ENCODE results near the gene POLR1G.
A peak's percentile ranks its signal among the peaks of the same experiment; 100 is the strongest.
"Not testable (repeated sequence)": the region's sequence is repeated elsewhere in the genome, so short reads cannot be mapped to it uniquely, and the experiment has no call there.

The POLR1G gene

DNA sequence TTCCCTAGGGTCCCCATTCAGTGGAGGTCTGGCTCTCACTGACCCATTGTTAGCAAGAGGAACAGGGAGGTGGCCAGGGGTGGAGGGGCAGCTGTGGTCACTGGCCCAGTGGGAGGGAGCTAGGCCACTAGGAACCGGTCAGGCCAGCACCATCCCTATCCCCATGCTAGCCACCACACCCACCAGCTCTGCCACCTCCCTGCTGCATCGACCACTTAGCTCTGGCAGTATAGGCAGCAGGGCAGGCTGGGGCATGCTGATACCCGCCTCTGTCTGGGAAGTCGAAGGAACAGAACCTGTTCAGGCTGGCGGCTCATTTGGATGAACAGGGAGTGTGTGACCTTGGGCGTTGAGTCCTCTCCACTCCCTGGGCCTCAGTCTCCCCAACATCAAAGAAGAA is 6.3 kb upstream of the POLR1G start:
- DNase-seq = no peak

DNA sequence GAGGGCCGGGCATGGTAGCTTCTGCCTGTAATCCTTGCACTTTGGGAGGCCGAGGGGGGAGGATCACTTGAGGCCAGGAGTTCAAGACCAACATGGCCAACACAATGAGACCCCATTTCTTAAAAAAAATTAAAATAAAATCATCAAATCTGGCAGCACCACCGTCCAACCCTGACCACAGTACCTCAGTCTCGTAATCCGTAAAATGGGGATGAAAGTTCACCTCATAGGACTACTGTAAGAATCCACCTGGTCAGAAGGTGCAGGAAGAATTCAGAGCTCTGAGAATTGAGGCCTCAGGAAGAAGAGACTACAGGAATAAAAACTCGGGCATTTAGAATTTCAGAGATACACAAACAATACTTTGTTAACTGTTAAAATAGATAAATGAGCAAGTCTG is 4.6 kb upstream of the POLR1G start:
- no peak for DNase-seq

DNA sequence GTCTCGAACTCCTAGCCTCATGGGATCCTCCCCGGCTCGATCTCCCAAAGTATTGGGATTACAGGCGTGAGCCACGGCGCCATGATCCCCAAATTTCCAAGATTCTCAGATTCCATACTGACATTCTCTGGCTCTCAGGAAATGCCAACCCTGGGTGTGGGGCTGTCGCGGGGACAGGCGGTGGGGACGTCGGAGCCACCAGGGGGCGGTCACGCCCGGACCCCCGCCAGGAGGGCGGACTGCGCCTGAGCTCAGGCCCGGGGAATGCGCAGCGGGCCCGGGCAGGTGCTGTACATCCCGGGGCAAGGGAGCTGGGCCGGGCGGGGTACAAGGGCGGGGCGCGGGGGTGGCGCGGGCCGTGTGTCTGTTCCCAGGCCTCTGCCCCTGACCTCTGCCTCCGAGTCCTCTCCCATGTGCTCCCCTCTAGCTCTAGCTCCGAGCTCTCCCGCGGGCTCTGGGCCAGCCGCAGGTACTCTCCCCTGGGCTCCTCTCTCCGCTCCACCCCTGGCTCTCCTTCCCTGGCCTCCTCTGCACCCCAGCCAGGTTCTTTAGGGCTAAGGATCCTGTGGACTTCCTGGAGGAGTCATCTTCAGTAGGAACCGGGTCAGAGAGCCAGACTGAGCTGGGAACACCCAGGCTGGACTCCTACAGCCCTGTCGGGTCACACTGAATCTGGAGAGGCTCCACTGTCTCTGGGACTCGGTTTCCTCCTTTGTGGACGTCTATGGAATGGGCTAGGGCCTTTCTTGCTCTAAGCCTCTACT is 4.0 kb upstream of the POLR1G start:
- DNase-seq = no peak

DNA sequence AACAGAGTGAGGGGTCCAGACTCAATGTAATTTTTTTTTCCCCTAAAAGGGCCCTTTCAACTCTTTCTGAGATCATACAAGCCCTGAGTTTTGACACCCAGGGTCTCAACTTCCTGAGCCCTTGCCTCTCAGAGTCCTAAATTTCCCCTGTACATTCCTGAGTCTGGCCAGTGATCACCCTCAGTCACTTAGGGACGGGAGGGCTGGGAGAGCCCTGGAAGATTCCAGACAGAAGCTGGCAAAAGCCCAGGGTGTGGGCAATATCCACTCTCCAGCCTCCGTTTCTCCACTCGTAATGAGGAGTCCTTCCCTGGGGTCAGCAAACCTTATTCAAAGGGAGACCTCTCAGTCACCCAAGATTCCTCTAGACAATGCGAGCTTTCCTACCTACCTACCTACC is 3.2 kb upstream of the POLR1G start:
- no peak for DNase-seq

DNA sequence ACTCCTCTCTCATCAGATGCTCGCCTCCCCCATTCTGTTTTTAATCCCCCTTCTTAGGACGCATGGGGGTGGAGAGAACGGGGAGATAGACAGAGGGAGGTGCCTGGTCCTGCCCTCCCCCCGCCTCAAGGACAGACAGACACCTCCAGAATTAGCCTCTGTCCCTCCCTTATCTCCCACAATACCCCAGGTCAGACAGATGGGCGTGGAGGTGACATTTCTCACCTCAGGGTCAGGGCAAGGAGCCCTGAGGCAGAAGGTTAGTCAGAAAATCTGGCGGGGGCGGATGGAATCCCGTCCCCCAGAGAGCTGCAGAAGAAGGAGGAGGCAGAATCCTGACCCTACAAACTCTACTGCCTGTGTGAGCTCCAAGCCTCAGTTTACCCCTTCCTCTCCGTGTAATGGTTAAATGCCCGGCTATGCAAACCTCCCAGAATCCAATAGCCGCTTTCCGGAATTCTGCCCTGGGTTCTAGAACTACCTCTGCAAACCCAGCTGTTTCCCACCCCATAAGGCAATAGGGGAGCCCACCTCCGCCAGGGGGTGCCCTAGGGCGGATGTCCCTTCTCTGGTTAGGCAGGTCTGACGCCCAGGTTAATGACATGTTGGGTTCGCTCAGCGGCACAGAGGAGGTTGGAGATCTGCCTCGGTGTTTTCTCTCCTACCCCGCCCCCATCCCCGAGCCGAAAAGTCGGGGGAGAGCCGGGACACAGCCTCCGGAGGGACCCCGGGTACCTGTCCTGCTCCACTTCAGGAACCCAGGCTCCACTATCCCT is 2.5 kb upstream of the POLR1G start:
- DNase-seq = no peak

DNA sequence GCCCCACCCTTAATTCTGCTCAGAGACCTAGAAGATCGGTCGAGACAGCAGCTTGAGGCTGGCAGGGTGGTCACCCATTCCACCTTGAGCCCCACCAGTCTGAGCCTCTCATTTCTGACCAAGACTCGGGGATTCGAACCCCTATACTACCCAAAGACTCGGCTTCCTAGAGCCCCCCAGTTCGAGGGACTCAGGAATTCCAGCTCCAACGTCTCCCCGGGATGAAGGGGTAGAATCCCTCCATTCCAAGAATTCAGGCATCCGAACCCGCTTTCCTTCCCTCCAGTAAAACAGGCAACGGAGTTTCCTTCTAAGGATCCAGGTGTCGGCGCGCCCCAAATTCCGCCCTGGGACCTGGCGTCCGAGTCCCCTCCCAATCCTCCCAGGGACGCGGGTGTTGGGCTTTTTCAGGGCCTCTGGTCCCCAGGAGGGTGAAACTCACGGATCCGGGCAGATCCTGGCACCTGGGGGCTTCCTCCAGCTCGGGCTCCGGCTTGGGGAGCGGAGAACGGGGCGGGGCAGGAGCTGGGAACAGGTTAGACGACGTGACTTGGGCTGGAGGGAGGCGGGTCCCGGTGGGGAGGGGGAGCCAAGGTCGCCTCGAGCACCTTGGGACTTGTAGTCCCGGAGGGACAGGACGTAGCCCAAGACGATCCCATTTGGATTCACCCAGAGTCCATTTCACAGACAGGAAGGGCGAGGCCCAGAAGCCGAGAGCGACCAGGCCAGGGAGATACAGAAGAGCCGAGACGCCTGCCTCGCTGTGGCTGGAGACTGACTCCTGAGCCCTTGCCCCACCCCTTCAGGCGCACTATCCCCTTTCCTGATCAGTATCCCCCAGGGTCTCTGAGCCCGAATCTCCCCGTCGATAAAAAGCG is 1.6 kb upstream of the POLR1G start, which contains the start of gene PPP1R13L:
Gene PPP1R13L (minus strand): TSS at position 513 of the 878 bp plus-strand sequence. CDS start 6,751 bp downstream, outside the sequence.
- no peak for DNase-seq

DNA sequence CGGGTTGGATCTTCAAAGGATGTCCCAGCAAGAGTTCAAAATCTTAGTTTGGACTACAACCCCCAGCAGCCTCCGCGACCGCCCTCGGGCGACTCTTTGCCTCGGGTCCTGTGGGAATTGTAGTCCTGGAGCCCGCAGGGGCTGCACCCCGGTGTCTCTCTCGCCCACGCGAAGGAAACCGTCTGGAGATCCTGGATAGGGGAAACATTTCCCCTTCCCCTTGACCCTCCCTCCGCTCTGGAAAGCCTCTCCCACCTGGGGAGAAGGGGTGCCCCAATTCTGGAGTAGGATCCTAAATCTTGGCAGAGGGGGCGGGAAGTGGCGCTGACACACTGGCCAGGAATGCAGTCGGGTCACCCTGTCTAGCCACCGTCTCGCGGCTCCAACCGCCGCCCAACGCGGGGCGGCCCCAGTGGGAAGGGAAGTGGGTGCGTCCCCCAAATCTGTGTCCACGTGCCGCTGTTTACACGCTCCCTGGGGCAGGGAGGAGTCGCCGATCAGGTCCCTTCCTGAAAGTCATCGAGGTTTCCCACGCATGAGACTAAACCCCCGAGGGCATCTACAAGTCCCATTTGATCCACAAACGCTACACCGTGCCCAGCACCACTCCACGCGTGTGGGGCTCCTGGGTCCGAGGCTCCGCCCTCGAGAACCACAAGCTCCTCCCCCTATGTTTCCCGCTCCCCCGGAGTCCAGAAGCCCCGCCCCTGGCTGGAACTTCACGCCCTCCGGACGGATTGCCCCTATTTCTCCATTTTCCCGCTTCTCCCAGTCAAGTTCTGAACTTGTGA is 814 bp upstream of the POLR1G start:
- peak; percentile 92 for DNase-seq

DNA sequence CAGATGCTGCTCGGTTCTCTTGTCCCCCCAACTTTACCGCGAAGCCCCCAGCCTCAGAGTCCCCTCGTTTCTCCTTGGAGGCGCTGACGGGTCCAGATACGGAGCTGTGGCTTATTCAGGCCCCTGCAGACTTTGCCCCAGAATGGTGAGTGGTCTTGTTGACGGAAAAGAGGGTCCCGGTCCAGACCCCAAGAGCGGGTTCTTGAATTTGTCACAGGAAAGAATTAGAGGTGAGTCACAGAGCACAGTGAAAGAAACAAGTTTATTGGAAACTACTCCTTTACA is 589 bp downstream of the POLR1G start:
- no peak for DNase-seq

DNA sequence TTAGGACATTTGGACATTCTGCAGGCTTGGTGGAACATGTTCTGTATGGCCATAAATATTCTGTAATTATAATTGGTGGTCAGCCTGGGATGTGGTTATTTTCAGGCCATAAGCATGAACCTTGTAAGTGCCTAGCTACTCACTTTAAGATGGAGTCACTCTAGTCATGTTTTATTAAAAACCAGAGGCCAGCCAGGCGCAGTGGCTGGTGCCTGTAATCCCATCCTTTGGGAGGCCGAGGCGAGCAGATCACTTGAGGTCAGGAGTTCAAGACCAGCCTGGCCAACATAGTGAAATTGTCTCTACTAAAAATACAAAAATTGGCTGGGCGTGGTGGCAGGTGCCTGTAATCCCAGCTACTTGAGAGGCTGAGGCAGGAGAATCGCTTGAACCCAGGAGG is 1.1 kb downstream of the POLR1G start:
- not testable (repeated sequence) for DNase-seq

DNA sequence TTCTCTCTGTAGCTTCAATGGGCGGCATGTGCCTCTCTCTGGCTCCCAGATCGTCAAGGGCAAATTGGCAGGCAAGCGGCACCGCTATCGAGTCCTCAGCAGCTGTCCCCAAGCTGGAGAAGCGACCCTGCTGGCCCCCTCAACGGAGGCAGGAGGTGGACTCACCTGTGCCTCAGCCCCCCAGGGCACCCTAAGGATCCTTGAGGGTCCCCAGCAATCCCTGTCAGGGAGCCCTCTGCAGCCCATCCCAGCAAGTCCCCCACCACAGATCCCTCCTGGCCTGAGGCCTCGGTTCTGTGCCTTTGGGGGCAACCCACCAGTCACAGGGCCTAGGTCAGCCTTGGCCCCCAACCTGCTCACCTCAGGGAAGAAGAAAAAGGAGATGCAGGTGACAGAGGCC is 1.7 kb downstream of the POLR1G start:
- no peak for DNase-seq

DNA sequence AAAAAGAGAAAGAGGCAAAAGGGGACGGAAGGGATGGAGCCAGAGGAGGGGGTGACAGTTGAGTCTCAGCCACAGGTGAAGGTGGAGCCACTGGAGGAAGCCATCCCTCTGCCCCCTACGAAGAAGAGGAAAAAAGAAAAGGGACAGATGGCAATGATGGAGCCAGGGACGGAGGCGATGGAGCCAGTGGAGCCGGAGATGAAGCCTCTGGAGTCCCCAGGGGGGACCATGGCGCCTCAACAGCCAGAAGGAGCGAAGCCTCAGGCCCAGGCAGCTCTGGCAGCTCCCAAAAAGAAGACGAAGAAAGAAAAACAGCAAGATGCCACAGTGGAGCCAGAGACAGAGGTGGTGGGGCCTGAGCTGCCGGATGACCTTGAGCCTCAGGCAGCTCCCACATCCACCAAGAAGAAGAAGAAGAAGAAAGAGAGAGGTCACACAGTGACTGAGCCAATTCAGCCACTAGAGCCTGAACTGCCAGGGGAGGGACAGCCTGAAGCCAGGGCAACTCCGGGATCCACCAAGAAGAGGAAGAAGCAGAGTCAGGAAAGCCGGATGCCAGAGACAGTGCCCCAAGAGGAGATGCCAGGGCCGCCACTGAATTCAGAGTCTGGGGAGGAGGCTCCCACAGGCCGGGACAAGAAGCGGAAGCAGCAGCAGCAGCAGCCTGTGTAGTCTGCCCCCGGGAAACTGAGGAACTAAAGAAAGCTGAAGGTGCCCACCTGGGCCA is 2.5 kb downstream of the POLR1G start:
- DNase-seq = no peak

DNA sequence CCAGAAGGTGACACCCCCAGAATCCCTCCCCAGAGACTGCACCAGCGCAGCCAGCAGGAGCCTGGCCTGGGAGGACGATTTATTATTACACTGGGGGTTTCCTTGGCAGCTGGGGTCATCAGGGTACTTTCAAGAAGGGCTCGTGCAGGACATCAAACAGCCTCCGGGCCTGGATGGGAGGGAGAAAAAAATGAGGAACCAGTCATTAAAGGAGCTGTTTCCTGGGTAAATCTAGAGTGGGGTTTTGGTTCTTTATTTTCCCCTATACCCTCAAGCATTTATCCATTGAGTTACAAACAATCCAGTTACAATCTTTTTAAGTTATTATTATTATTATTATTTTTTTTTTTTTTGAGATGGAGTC is 3.1 kb downstream of the POLR1G start:
- peak; percentile 81 for DNase-seq

DNA sequence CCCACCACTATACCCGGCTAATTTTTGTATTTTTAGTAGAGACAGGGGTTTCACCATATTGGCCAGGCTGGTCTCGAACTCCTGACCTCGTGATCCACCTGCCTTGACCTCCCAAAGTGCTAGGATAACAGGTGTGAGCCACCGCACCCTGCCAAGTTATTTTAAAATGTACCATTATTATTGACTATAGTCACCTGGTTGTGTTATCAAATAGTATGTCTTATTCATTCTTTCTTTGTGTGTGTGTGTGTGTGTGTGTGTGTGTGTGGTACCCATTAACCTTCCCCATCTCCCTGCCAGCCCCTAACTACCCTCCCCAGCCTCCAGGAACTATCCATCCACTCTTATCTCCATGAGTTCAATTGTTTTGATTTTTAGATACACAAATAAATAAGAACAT is 3.9 kb downstream of the POLR1G start:
- not testable (repeated sequence) for DNase-seq

DNA sequence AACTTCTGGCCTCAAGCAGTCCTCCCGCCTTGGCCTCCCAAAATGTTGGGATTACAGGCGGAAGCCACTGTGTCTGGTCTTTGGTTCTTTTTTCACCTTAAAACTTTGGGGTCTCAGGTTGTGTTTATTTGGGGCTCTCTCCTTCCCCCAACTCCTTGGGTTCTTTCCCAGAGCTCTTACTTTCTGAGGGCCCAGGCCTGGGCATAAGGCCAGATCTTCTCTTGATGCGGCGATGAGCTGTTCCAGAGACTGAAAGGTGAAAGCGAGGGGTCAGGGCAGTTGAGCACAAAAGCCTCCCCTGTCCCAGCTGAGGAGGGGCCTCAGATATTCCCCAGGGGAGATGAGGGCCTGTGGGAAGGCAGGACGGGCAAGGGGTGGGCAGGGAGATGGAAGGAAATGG is 7.1 kb downstream of the POLR1G start:
- DNase-seq = no peak

DNA sequence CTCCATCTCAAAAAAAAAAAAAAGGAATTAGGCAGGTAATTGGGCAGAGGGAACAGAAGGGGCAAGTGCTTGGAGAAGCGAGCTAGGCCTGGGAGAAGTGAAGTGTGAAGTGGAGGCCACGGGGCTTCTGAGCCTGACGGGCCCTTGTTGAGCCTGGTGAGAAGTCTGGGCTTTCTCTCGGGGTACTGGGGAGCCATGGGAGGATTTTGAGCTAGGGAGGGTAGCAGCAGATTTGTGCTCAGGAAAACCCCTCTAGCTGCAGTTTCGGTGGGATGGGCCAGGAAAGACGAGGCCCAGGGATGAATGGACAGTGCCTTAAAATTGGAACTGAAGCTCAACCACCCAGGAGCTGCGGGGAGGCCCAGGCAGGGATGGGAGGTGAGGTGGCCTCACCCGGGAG is 8.0 kb downstream of the POLR1G start:
- DNase-seq = no peak

DNA sequence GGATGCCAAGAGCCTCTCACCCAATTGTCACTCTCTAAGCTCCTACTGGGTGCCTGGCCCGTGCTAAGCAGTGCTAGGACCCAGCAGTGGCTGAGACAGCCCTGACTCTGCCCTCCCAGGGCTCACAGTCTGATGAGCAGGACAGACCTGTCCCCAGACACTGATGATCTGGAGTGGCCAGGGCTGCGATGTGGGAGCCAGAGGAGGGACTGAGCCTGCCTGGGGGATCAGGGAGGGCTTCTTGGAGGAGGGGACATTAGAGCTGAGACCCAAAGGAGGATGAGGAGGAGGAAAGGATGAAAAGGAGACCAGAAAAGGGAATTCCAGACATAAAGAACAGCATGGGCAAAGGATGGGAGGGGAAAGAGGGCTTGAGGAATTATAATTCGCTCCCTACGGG is 10.7 kb downstream of the POLR1G start:
- no peak for DNase-seq

DNA sequence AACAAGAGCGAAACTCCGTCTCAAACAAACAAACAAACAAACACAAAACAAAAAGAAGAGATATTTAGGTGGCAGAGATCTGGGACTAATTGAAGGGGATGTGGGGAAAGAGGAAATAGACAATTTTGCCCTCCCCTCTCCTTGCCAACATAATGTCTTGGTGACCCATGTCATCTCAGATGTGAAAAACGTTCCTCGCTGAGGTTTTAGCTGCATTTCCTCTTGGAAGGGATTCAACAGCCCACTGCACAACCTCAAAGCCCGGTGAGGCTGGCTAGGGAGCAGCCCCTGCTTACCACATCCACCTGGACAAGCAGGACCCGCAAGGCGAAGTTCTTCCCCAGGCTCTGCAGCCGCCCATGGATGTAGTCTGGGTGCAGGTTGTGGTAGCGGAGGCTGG is 12.4 kb downstream of the POLR1G start:
- peak; percentile 91 for DNase-seq

DNA sequence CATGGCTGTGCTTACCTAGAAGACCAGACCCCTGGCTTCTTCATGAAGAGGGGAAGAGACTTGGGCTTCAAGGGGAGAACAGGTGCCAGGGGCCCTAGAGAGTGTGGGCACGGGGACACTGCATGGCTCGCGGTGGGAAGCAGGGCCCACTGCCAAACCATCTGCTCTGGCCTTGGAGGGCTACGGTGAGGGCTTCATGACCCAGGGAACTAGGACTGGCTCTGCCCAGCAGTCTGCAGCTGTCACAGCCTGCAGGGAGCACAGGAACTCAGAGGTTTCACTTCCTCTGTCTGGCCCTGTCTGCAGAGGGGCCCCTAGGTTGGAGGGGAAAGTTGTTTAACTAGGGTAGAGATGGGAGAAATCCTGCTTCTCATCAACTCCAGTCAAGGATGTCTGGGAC is 13.0 kb downstream of the POLR1G start:
- peak; percentile 97 for DNase-seq

DNA sequence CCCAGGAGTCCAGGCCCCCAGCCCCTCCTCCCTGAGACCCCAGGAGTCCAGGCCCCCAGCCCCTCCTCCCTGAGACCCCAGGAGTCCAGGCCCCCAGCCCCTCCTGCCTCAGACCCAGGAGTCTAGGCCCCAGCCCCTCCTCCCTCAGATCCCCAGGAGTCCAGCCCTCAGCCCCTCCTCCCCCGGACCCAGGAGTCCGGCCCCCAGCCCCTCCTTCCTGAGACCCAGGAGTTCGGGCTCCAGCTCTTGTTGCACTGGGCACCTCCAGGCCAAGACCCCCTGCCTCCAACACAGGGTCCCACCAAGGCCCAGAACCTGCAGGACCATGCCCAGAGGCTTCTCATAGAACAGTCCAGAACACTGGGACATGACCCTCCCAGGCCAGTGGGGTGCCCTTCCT is 13.5 kb downstream of the POLR1G start:
- DNase-seq = no peak

DNA sequence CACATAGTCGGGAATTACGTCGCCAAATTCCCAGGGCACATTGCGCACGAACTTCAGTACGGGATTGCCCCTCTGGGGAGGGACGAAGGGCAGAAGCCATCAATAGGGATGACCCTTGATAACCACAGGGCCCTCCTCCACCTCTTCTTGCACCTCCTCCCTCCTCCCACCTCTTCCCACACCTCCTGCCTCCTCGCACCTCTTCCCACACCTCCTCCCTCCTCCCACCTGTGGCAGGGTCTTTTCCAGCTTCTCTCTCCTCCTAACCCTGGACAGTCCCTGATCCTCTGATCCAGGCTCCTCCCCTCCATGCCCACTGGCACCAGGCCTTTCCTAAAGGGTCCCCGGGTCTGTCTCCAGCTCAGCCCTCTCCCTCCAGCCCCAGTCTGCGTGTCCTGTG is 13.9 kb downstream of the POLR1G start:
- no peak for DNase-seq

DNA sequence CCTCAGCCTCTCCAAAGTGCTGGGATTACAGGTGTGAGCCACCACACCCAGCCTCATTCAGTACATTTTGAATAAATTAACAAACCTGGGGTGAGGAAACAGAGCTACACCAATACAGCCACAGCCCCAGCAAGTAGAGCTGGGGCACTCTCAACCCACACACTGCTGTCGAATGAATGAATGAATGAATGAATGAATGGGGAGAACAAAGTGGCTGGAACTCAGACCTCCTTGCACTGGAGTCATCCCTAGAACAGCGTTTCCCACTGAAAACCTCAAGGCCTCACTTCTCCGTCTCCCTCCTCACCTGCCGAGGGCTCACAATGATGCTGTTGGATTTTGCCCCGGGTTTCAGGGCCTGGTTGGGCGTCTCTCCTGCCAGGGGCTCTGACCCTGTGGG is 14.4 kb downstream of the POLR1G start:
- DNase-seq = no peak

DNA sequence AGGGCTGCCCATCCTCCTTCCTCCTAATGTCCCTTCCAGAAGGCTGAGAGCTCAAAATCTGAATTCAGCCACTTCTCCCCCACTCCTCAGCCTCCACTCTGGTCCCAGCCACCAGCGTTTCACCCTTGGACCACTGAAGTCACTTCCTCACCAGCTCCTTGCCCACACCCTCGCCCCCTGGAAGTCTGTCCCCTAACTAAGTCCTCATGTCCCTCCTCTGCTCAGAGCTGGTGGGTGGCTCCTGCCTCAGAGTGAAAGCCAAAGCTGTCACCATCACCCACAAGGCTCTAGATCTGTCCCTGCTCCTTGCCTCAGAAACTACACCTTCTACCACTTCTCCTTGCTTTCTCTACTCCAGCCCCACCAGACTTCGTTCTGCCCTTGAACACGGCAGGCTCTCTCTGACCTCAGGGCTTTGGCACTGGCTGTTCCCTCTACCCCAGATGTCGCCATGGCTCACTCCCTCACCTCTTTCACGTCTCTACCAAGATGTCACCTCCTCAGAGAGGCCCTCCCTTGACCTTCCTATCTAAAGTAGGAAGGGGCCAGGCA is 15.6 kb downstream of the POLR1G start:
- peak; percentile 27 for DNase-seq
